Mucosa of stomach (tissue), 1 donor: ENCODE results near the gene RNU5B-1.

Experiments
- H3K27me3 ChIP-seq: one replicate; pipeline ENCODE4 v1.7.0; 2013; ENCODE audit warnings: mild to moderate bottlenecking, low read length; ENCODE audit not compliant: control insufficient read depth, insufficient read depth
- H3K36me3 ChIP-seq: one replicate; pipeline ENCODE4 v1.7.0; 2013; ENCODE audit warnings: low read length; ENCODE audit not compliant: control insufficient read depth, insufficient read depth
- H3K4me1 ChIP-seq: one replicate; pipeline ENCODE4 v1.7.0; 2013; ENCODE audit warnings: mild to moderate bottlenecking, low read length; ENCODE audit not compliant: control insufficient read depth, insufficient read depth
- H3K4me3 ChIP-seq: one replicate; pipeline ENCODE4 v1.7.0; 2013; ENCODE audit warnings: low read length
- H3K9ac ChIP-seq: one replicate; pipeline ENCODE4 v1.7.0; 2013; ENCODE audit warnings: mild to moderate bottlenecking, low read length, moderate library complexity
- H3K9me3 ChIP-seq: one replicate; pipeline ENCODE4 v1.7.0; 2013; ENCODE audit warnings: mild to moderate bottlenecking, low read length, moderate library complexity; ENCODE audit not compliant: control insufficient read depth
- donor health status: Pancreatic carcinoma.

The RNU5B-1 gene

GRCh38 chr15:65275104-65275727 is 29.3 kb upstream of the RNU5B-1 start:
- H3K9me3 ChIP-seq, result no peaks in the 10 kb centered on the region
- H3K36me3 ChIP-seq, result no peaks in the 10 kb centered on the region
- H3K4me3 ChIP-seq, result no peak overlapping the region
- H3K27me3 ChIP-seq, result no peaks in the 10 kb centered on the region
- peaks cover 40% of the 10 kb centered on the region for H3K4me1 ChIP-seq
- H3K9ac ChIP-seq, result no peak overlapping the region

- H3K4me1 ChIP-seq, result peaks cover 40% of the 10 kb centered on the region
- no peaks in the 10 kb centered on the region for H3K36me3 ChIP-seq
- no peaks in the 10 kb centered on the region for H3K27me3 ChIP-seq
- no peaks in the 10 kb centered on the region for H3K9me3 ChIP-seq
- H3K4me3 ChIP-seq, result no peak overlapping the region
- no peak overlapping the region for H3K9ac ChIP-seq
Observed at GRCh38 chr15:65275728-65276126, 28.8 kb upstream of the RNU5B-1 start.

- H3K27me3 ChIP-seq, result no peaks in the 10 kb centered on the region
- H3K36me3 ChIP-seq, result no peaks in the 10 kb centered on the region
- H3K9me3 ChIP-seq, result no peaks in the 10 kb centered on the region
- H3K4me3 ChIP-seq, result no peak overlapping the region
- no peak overlapping the region for H3K9ac ChIP-seq
- H3K4me1 ChIP-seq, result peaks cover 40% of the 10 kb centered on the region
Observed at GRCh38 chr15:65277015-65277414, 27.5 kb upstream of the RNU5B-1 start.

- Histone ChIP-seq H3K4me1 (peaks cover 40% of the 10 kb centered on the region), H3K9ac (no peak overlapping the region), H3K27me3 (no peaks in the 10 kb centered on the region), H3K36me3 (no peaks in the 10 kb centered on the region), H3K4me3 (no peak overlapping the region), H3K9me3 (no peaks in the 10 kb centered on the region)
Observed at GRCh38 chr15:65278480-65278879, 26.0 kb upstream of the RNU5B-1 start.

- no peaks in the 10 kb centered on the region for H3K27me3 ChIP-seq
- H3K36me3 ChIP-seq, result no peaks in the 10 kb centered on the region
- peak overlapping the region; percentile 87 for H3K4me3 ChIP-seq
- H3K9me3 ChIP-seq, result no peaks in the 10 kb centered on the region
- H3K9ac ChIP-seq, result peak overlapping the region; percentile 91
- H3K4me1 ChIP-seq, result peaks cover 19% of the 10 kb centered on the region
Observed at GRCh38 chr15:65285291-65286068, 19.0 kb upstream of the RNU5B-1 start.

DNA sequence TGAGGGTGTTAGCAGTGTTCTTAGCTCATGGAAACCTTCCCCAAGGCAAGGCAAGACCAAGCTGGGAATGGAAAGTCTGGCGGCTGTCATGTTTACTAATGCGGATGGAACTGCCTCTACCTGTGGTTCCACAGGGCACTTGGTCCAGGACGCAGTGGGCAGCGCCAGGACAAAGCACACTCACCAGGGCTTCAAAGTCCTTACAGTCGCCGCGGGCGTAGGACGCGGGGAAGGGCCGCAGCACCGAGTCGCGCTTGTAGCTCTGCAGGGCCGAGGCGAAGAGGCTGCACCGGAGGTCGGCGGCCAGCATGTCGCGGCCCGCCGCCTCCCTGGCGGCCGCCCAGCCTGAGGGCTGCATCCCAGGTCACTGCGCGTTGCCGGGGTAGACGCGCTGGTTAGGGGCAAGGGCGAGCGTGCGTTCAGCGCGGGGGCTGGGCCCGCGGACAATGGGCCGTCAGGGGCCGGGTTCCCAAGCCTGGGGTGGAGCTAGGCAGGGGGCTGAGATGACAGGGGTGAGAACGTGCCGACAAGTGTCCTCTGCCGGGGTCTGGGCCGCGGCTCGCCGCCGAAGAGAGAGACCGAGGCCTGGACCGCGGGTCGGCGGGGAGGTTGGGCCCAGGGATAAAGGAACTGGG is 18.3 kb upstream of the RNU5B-1 start:
- no peaks in the 10 kb centered on the region for H3K27me3 ChIP-seq
- H3K9me3 ChIP-seq, result no peaks in the 10 kb centered on the region

DNA sequence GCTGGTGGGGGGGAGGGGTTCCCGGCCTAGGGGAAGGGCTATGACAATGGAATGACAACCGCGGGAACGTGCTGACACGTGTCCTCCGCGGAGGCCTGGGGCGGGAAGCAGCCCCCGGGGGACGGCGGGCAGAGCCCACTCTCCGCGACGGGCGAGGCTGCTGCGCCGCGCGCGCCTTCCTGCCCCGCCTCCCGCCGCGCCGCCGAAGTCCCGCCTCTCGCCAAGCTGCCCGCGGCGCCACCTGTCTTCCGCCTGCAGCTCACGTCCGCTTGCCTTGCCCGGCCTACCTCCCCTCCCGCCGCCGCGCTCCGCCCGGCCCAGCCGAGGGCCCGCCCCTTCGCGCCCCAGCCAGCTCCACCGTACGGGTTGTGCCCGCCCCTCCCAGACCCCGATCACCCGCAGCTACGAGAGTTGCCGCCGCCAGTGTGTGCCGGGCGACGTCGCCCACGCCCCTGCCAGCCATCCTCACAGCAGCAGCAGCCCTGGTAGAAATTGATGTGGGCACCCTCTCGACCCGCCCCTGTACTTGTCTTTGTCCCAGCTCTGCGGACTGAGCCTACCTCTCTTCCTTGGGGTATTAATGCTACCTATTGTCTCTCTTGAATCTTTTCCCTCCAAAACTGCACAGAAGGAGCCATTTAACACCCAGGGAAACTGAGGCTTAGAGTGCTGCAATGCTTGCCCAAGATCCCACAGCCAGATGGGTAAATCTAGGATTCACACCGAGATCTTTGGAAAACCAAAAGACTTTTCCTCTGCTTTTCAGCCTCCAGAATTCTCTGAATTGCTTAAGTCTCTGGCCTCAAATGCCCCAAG is 17.6 kb upstream of the RNU5B-1 start, which contains the start of gene PARP16:
TSS of gene PARP16 (minus strand) at position 180 of the 816 bp plus-strand sequence. CDS start 457 bp downstream, outside the sequence.
- no peaks in the 10 kb centered on the region for H3K27me3 ChIP-seq
- H3K36me3 ChIP-seq, result no peaks in the 10 kb centered on the region
- H3K9me3 ChIP-seq, result no peaks in the 10 kb centered on the region
- H3K4me3 ChIP-seq, result peak within 1 kb of the TSS; percentile 87
- peaks cover 19% of the 10 kb centered on the region for H3K4me1 ChIP-seq
- H3K9ac ChIP-seq, result peak within 1 kb of the TSS; percentile 91

More for the DNA sequence above, 18.3 kb upstream of the RNU5B-1 start:
- H3K9ac ChIP-seq, result peak overlapping the region; percentile 91
- H3K4me1 ChIP-seq, result peaks cover 19% of the 10 kb centered on the region
- peak overlapping the region; percentile 87 for H3K4me3 ChIP-seq
- no peaks in the 10 kb centered on the region for H3K36me3 ChIP-seq

GRCh38 chr15:65287520-65287855 is 17.0 kb upstream of the RNU5B-1 start:
- Histone ChIP-seq H3K9me3 (no peaks in the 10 kb centered on the region), H3K36me3 (no peaks in the 10 kb centered on the region), H3K9ac (peak overlapping the region; percentile 76), H3K4me3 (peak overlapping the region; percentile 77), H3K4me1 (peaks cover 19% of the 10 kb centered on the region), H3K27me3 (no peaks in the 10 kb centered on the region)

DNA sequence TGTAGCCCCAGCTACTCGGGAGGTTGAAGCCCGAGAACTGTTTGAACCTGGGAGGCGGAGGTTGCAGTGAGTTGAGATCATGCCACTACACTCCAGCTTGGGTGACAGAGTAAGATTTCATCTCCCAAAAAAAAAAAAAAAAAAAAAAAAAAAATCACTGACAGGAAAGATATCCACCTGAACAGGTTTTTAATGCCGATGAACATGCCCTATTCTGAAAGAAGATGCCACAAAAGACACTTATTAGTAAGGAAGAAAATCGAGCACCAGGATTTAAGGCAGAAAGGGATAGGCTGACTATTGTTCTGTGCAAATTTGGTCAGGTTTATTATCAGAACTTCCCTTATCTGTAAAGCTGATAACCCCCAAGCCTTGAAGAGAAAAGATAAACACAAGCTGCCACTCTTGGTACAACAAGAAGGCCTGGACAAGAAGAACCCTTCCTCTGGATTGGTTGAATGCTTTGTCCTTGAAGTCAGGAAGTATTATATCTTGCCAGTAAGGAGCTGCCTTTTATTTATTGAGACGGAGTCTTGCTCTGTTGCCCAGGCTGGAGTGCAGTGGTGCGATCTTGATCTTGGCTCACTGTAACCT is 15.1 kb upstream of the RNU5B-1 start:
- Histone ChIP-seq H3K4me3 (no peak overlapping the region), H3K9me3 (no peaks in the 10 kb centered on the region), H3K36me3 (no peaks in the 10 kb centered on the region), H3K27me3 (no peaks in the 10 kb centered on the region), H3K9ac (no peak overlapping the region), H3K4me1 (peaks cover 19% of the 10 kb centered on the region)

DNA sequence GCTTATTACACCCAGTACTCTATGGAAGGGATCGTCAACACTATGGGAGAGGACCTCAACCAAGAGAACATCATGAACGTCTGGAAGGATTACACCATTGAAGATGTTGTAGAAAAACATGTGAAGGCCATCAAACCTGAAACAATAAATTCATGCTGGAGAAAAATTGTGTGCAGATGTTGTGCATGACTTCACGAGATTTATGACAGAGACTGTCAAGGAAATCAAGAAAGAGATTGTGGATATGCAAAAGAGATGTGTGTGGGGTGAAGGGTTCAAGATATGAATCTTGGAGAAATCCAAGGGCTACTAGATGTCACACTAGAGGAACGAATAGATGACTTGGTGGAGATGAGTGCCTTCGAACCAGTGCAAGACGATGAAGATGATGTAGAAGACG is 14.2 kb upstream of the RNU5B-1 start:
- H3K9ac ChIP-seq, result no peak overlapping the region
- no peaks in the 10 kb centered on the region for H3K27me3 ChIP-seq

DNA sequence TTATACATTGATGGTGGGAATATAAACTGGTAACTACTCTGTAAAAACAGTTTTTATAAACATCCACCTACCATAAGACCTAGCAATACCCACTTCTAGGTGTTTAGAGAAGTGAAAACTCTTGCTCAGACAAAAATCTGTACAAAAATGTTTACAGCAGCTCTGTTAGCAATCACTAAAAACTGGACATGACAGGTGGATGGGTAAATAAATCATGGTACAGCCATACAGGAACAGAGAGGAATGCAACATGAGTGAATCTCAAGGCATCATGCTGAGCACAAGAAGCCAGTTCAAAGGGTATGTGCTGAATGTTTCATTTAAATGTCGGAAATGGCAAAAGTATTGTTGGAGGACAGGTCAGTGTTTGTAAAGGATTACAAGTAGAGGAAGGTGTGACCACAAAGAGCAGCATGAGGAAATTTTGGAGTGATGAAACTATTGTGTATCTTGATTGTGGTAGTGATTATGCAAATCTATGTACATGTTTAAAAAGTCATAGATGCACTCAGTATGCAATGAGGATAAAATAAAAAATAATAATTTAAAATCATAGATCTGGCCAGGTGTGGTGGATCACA is 11.4 kb upstream of the RNU5B-1 start:
- H3K4me3 ChIP-seq, result no peak overlapping the region
- no peaks in the 10 kb centered on the region for H3K36me3 ChIP-seq
- no peaks in the 10 kb centered on the region for H3K9me3 ChIP-seq
- peaks cover 10% of the 10 kb centered on the region for H3K4me1 ChIP-seq
- no peaks in the 10 kb centered on the region for H3K27me3 ChIP-seq
- H3K9ac ChIP-seq, result no peak overlapping the region

More for the DNA sequence above, 14.2 kb upstream of the RNU5B-1 start:
- H3K9me3 ChIP-seq, result no peaks in the 10 kb centered on the region
- peaks cover 19% of the 10 kb centered on the region for H3K4me1 ChIP-seq
- H3K4me3 ChIP-seq, result no peak overlapping the region
- no peaks in the 10 kb centered on the region for H3K36me3 ChIP-seq
